CD4-positive, alpha-beta T cell treated with Interleukin-17A for 1 hour (primary cell): ENCODE results near the gene TMPRSS6.

Source experiments
- DNase-seq: peaks from one replicate; pipeline ENCODE4 v3.0.0-alpha.2; 2020

TMPRSS6 gene

GRCh38 chr22:37140686-37141323 lies 31.3 kb upstream of the TMPRSS6 start:
- DNase-seq = no peak

GRCh38 chr22:37139762-37140161 lies 30.2 kb upstream of the TMPRSS6 start:
- DNase-seq = no peak

GRCh38 chr22:37138849-37139561 lies 29.5 kb upstream of the TMPRSS6 start:
- no peak for DNase-seq

GRCh38 chr22:37137903-37138665 lies 28.6 kb upstream of the TMPRSS6 start:
- DNase-seq = no peak

- no peak for DNase-seq
Measured at GRCh38 chr22:37137131-37137530, 27.6 kb upstream of the TMPRSS6 start.

- DNase-seq = no peak
Measured at GRCh38 chr22:37135023-37135422, 25.5 kb upstream of the TMPRSS6 start.

GRCh38 chr22:37133304-37134018 lies 23.9 kb upstream of the TMPRSS6 start:
- DNase-seq = no peak

GRCh38 chr22:37132773-37133172 lies 23.3 kb upstream of the TMPRSS6 start:
- no peak for DNase-seq

- no peak for DNase-seq
Measured at GRCh38 chr22:37129866-37130441, 20.4 kb upstream of the TMPRSS6 start.

GRCh38 chr22:37128555-37129281 lies 19.2 kb upstream of the TMPRSS6 start:
- no peak for DNase-seq

- no peak for DNase-seq
Measured at GRCh38 chr22:37127350-37127878, 17.9 kb upstream of the TMPRSS6 start.

GRCh38 chr22:37126882-37127281 lies 17.4 kb upstream of the TMPRSS6 start:
- DNase-seq = peak; percentile 32

GRCh38 chr22:37126383-37126782 lies 16.9 kb upstream of the TMPRSS6 start:
- no peak for DNase-seq

- DNase-seq = no peak
Measured at GRCh38 chr22:37123649-37124048, 14.1 kb upstream of the TMPRSS6 start.

GRCh38 chr22:37122598-37123180 lies 13.2 kb upstream of the TMPRSS6 start:
- no peak for DNase-seq

GRCh38 chr22:37121887-37122591 lies 12.5 kb upstream of the TMPRSS6 start:
- peak; percentile 97 for DNase-seq

- DNase-seq = no peak
Measured at GRCh38 chr22:37120569-37121340, 11.2 kb upstream of the TMPRSS6 start.

- no peak for DNase-seq
Measured at GRCh38 chr22:37119872-37120271, 10.4 kb upstream of the TMPRSS6 start.

GRCh38 chr22:37118083-37118482 lies 8.6 kb upstream of the TMPRSS6 start:
- DNase-seq = no peak

GRCh38 chr22:37117092-37117491 lies 7.6 kb upstream of the TMPRSS6 start:
- DNase-seq = no peak
